K562 (cell line): ENCODE measurements around the gene PLSCR3. TPM values are rescaled to one million over a fixed set of nuclear protein-coding genes. Genes with fewer than 3 reads are reported as not detected.

Source experiments
- ATAC-seq: fragments of 200-7000 bp; cut with Tn5 transposase; 3 replicates; pipeline ENCODE4 v1.9.1; 2020; ENCODE audit warnings: moderate library complexity
- BruUV-seq: library from RNA; stranded (reverse); fragments of 400-500 nt; replicated peaks from 2 replicates; lab custom pipeline; 2021; lab: Mats Ljungman, UMichigan
- CTCF ChIA-PET: fragments of 300-600 bp; formaldehyde crosslinking; extraction: SDS; loops from one replicate; lab custom pipeline; 2021; ENCODE audit warnings: low intra/inter-chr PET ratio; lab: Yijun Ruan, JAX
- POLR2A ChIA-PET: fragments of 300-600, 350-650 bp; sonication (Branson Sonifier 250); formaldehyde crosslinking; extraction: SDS; loops from one replicate; lab custom pipeline; 2021; ENCODE audit warnings: antibody characterized with exemption, inconsistent platforms; lab: Yijun Ruan, JAX
- DNase-seq, 4 experiments: peaks; one replicate each; pipeline versions ENCODE4 v3.0.0 to v3.0.0-alpha.2; 2011 to 2018; ENCODE audit warnings: low spot score in 3 of 4, mixed read lengths in 3 of 4; ENCODE audit errors: extremely low read depth in 1 of 4
- FAIRE-seq: peaks from 2 replicates; lab custom pipeline; 2011; peaks lifted over from hg19 to GRCh38; lab: Jason Lieb, UNC
- H2AFZ ChIP-seq: 2 replicates; pipeline ENCODE4 v1.6.0; 2011; ENCODE audit warnings: low read depth, low read length, control low read depth, inconsistent platforms
- H3K27ac ChIP-seq: fragments of 200-600 bp; 3 replicates; pipeline ENCODE4 v1.8.0; 2011; ENCODE audit warnings: low read depth, mild to moderate bottlenecking, control low read depth, inconsistent platforms, low read length, moderate library complexity, mixed read lengths; ENCODE audit errors: extremely low read depth
- H3K27me3 ChIP-seq, 2 experiments: fragments of 300-600 bp in 1 of 2; 2 replicates in 1 of 2; 3 replicates in 1 of 2; pipeline versions ENCODE4 v1.6.0 to v1.8.0; 2011; ENCODE audit warnings: inconsistent platforms in 2 of 2, low read length in 2 of 2, mild to moderate bottlenecking in 1 of 2, mixed read lengths in 1 of 2, moderate library complexity in 1 of 2; ENCODE audit not compliant: control insufficient read depth in 2 of 2, insufficient read depth in 2 of 2
- H3K36me3 ChIP-seq: fragments of 300-600 bp; 3 replicates; pipeline ENCODE4 v1.8.0; 2011; ENCODE audit warnings: mild to moderate bottlenecking, low read length, inconsistent platforms; ENCODE audit not compliant: control insufficient read depth, insufficient read depth
- H3K4me1 ChIP-seq, 2 experiments: fragments of 200-600 bp in 1 of 2; replicated peaks in 1 of 2; 2 replicates in 1 of 2; 3 replicates in 1 of 2; pipeline versions ENCODE4 v1.5.1 to v1.8.0; 2011; ENCODE audit warnings: inconsistent platforms in 2 of 2, low read length in 2 of 2, mild to moderate bottlenecking in 1 of 2, mixed read lengths in 1 of 2, moderate library complexity in 1 of 2; ENCODE audit not compliant: control insufficient read depth in 2 of 2, insufficient read depth in 2 of 2
- H3K4me2 ChIP-seq: 2 replicates; pipeline ENCODE4 v1.6.1; 2011; ENCODE audit warnings: low read length, control low read depth, inconsistent platforms, mixed read lengths; ENCODE audit not compliant: insufficient read depth
- H3K4me3 ChIP-seq: fragments of 200-600 bp; sonication (generic), shearing (Covaris generic); 2 replicates; pipeline ENCODE4 v1.5.1; 2016; ENCODE audit warnings: control low read depth, inconsistent platforms
- H3K79me2 ChIP-seq: fragments of 200-600 bp; 3 replicates; pipeline ENCODE4 v1.8.0; 2011; ENCODE audit warnings: low read length, inconsistent platforms; ENCODE audit not compliant: control insufficient read depth, insufficient read depth
- H3K9ac ChIP-seq, 2 experiments: 2 replicates each; pipeline versions ENCODE4 v1.6.0 to v1.6.1; 2011; ENCODE audit warnings: low read depth in 2 of 2, low read length in 2 of 2, control low read depth in 1 of 2, inconsistent platforms in 1 of 2, mild to moderate bottlenecking in 1 of 2, mixed read lengths in 1 of 2; ENCODE audit not compliant: insufficient read depth in 1 of 2
- H3K9me1 ChIP-seq: one replicate; pipeline ENCODE4 v1.6.0; 2011; ENCODE audit warnings: inconsistent platforms, mild to moderate bottlenecking, low read length, moderate library complexity; ENCODE audit not compliant: control insufficient read depth, insufficient read depth
- H3K9me3 ChIP-seq: replicated peaks from 2 replicates; pipeline ENCODE4 v1.5.1; 2011; ENCODE audit warnings: low read depth, low read length, inconsistent platforms; ENCODE audit not compliant: control insufficient read depth, insufficient read depth
- H4K20me1 ChIP-seq: replicated peaks from 2 replicates; pipeline ENCODE4 v1.6.1; 2011; ENCODE audit warnings: low read length, inconsistent platforms, mixed read lengths; ENCODE audit not compliant: control insufficient read depth, insufficient read depth
- KDM5B ChIP-seq: fragments of 200-600 bp; sonication (generic); IDR thresholded peaks from 2 replicates; pipeline ENCODE4 v1.6.1; 2012; ENCODE audit warnings: low read depth, mild to moderate bottlenecking, moderate library complexity, low read length, control low read depth, inconsistent platforms; ENCODE audit not compliant: insufficient replicate concordance
- MAZ ChIP-seq, 2 experiments: fragments of 450-650 bp in 1 of 2; sonication (generic) in 1 of 2; formaldehyde crosslinking; IDR thresholded peaks in 1 of 2; conservative IDR thresholded peaks in 1 of 2; 2 replicates each; pipeline versions ENCODE4 v1.4.0 to v1.5.0; 2020; ENCODE audit warnings: mild to moderate bottlenecking in 1 of 2, missing genetic modification reagents in 1 of 2
- MEIS2 ChIP-seq: fragments of 450-650 bp; IDR thresholded peaks from 2 replicates; pipeline ENCODE4 v1.6.1; 2014; ENCODE audit warnings: mild to moderate bottlenecking; ENCODE audit not compliant: partially characterized antibody
- MLX ChIP-seq, 2 experiments: fragments of 450-650 bp in 1 of 2; sonication (generic) in 1 of 2; formaldehyde crosslinking; conservative IDR thresholded peaks; 2 replicates each; pipeline versions ENCODE4 v1.4.0 to v1.8.1; 2020 to 2022; ENCODE audit warnings: mild to moderate bottlenecking in 1 of 2, missing genetic modification reagents in 1 of 2
- NR2C2 ChIP-seq, 2 experiments: fragments of 200-800 bp in 1 of 2; sonication (Bioruptor generic) in 1 of 2; sonication (generic) in 1 of 2; formaldehyde crosslinking in 1 of 2; IDR thresholded peaks; 2 replicates each; pipeline versions ENCODE4 v1.6.1 to v1.8.0; 2016 to 2022; ENCODE audit warnings: mild to moderate bottlenecking in 1 of 2, missing compliant biosample characterization in 1 of 2, missing genetic modification characterization in 1 of 2, missing genetic modification reagents in 1 of 2
- SMAD2 ChIP-seq: fragments of 150-350 bp; IDR thresholded peaks from 2 replicates; pipeline ENCODE4 v1.6.1; 2014; ENCODE audit warnings: low read depth, mild to moderate bottlenecking, low read length
- TFAP4 ChIP-seq: sonication (generic); formaldehyde crosslinking; IDR thresholded peaks from 2 replicates; pipeline ENCODE4 v1.8.0; 2022; ENCODE audit warnings: missing genetic modification reagents, mild to moderate bottlenecking, moderate library complexity, borderline replicate concordance
- ZBTB26 ChIP-seq: fragments of 450-650 bp; formaldehyde crosslinking; IDR thresholded peaks from 2 replicates; pipeline ENCODE4 v1.4.0; 2022; ENCODE audit warnings: missing genetic modification characterization
- ZBTB9 ChIP-seq: fragments of 450-650 bp; formaldehyde crosslinking; IDR thresholded peaks from 2 replicates; pipeline ENCODE4 v1.4.0; 2020; ENCODE audit warnings: mild to moderate bottlenecking, moderate library complexity
- ZNF354B ChIP-seq: fragments of 250-450 bp; sonication (Bioruptor Pico); IDR thresholded peaks from 2 replicates; pipeline ENCODE4 v1.4.0; 2020
- WGBS: fragments of 100-300 bp; shearing (Covaris generic); methylation state at CpG from one replicate; pipeline ENCODE4 v1.1.6; 2016; ENCODE audit warnings: low coverage, mixed read lengths; ENCODE audit not compliant: insufficient coverage; ENCODE audit errors: missing lambda C conversion rate; 5-methylcytosine and 5-hydroxymethylcytosine counted together
- in situ Hi-C: fragments of 300-500 bp; cut with MboI; formaldehyde crosslinking; loops from 4 replicates; pipeline ENCODE4 v1.15.0; 2018; ENCODE audit warnings: inconsistent platforms, mixed read lengths
- intact Hi-C: fragments of 100-400 bp; cut with micrococcal nuclease; formaldehyde crosslinking; loops from 2 replicates; pipeline ENCODE4 v1.14.2; 2022
- polyA plus RNA-seq, 8 experiments: library from polyadenylated mRNA; depleted of rRNA in 4 of 8; stranded (reverse) in 5 of 8; unstranded in 3 of 8; fragments of >200 nt; fragmentation: Nextera tagmentation in 2 of 8; fragmentation: Illumina TruSeq in 1 of 8; extraction: Ambion mirVana in 2 of 8; extraction: Trizol in 1 of 8; gene quantifications; 2 replicates each; pipeline versions ENCODE4 v1.2.1 to v1.2.3, GENCODE V29; 2011 to 2014; ENCODE audit warnings: inconsistent platforms in 1 of 8, missing spikeins in 1 of 8
- total RNA-seq, 7 experiments: library from RNA; depleted of rRNA in 6 of 7; stranded (reverse); fragments of >200 nt in 6 of 7; fragmentation: Illumina TruSeq in 2 of 7; extraction: Trizol in 2 of 7; gene quantifications; 2 replicates each; pipeline versions ENCODE4 v1.2.1 to v1.2.3, GENCODE V29; 2011 to 2021; ENCODE audit warnings: low replicate concordance in 1 of 7

The PLSCR3 gene
- total and polyA plus RNA-seq, 9 of the 15 experiments (the other 6 are each of a cell fraction or from before 2014, with no cell fraction given) = 3.2 to 16.8 (median 4.5) TPM

- TF ChIP-seq ZBTB9 (CRISPR knock-in tag) (no peak), NR2C2 (CRISPR knock-in tag; IDR thresholded peaks at IDR 0.05) (no peak), NR2C2 (tag; IDR thresholded peaks at IDR 0.05) (no peak), KDM5B (no peak)
These were observed 44.5 kb upstream of the PLSCR3 start (continued) for GRCh38 chr17:7438656-7439460.

GRCh38 chr17:7437950-7438614, 43.8 kb upstream of the PLSCR3 start:
- no TSS peak for BruUV-seq
- peaks cover 3% of the 10 kb centered on the region for H3K9me1 ChIP-seq
- H3K4me2 ChIP-seq = peak overlapping the region; percentile 76
- H3K27me3 ChIP-seq = no peaks in the 10 kb centered on the region
- no peaks in the 10 kb centered on the region for H3K36me3 ChIP-seq
- H3K9me3 ChIP-seq = no peaks in the 10 kb centered on the region
- CTCF ChIA-PET = no interaction called here
- peak overlapping the region; percentile 52 for H3K4me3 ChIP-seq
- FAIRE-seq (no peak), DNase-seq (peak; percentile 53 to 74 (median 57)), ATAC-seq (peak; percentile 64)
- H3K9ac ChIP-seq = peak overlapping the region; percentile 68 to 92; a peak in 3 of 4 replicates
- 20% methylated on average over 10 of the region's 48 CpGs for WGBS
- intact Hi-C loops = loop anchor here (5.0 kb wide), 2 partner anchors 36 to 44 kb away; partner anchors contain the start of genes POLR2A, SLC35G6 and TMEM256
- peak overlapping the region; percentile 89 for H2AFZ ChIP-seq
- in situ Hi-C loops = no loop called here
- peak overlapping the region; percentile 62; the same call in 1 of the 3 replicates for H3K27ac ChIP-seq
- H4K20me1 ChIP-seq = no peaks in the 10 kb centered on the region
- peaks cover 7% of the 10 kb centered on the region; the same call in 2 of the 3 replicates for H3K79me2 ChIP-seq
- POLR2A ChIA-PET = interaction anchor here (1.0 to 4.2 kb wide), 3 partner anchors 16 to 85 kb away, joined by 3 to 21 read pairs (median 3); partner anchors contain the start of gene POLR2A
- peaks cover 20 to 69% of the 10 kb centered on the region in 2 experiments; a peak in 4 of 5 replicates for H3K4me1 ChIP-seq
- TF ChIP-seq MAZ (CRISPR knock-in tag; conservative IDR thresholded peaks at IDR 0.05 in 1 of 2, IDR thresholded peaks at IDR 0.05 in 1 of 2) (peak in 1 of 2 experiments; percentile 55; a peak in 2 of 4 replicates), ZBTB26 (no peak), MLX (CRISPR knock-in tag; conservative IDR thresholded peaks at IDR 0.05) (no peak), SMAD2 (no peak), MEIS2 (no peak), TFAP4 (CRISPR knock-in tag) (no peak), ZNF354B (CRISPR knock-in tag) (no peak)
